Activated CD8-positive, alpha-beta memory T cell treated with anti-CD3 and anti-CD28 coated beads, Interleukin-2, amount 50 U/mL, for 4 hours (primary cell): ENCODE results near the gene DNAJA3.
A peak's percentile ranks its signal among the peaks of the same experiment; 100 is the strongest.
"Not testable (repeated sequence)": the region's sequence is repeated elsewhere in the genome, so short reads cannot be mapped to it uniquely, and the experiment has no call there.

Source experiments
- DNase-seq: peaks from one replicate; pipeline ENCODE4 v3.0.0-alpha.2; 2020

Gene DNAJA3

GRCh38 chr16:4388271-4389021, 37.2 kb upstream of the DNAJA3 start:
- DNase-seq = no peak

- no peak for DNase-seq
These were observed 36.4 kb upstream of the DNAJA3 start for GRCh38 chr16:4389051-4389955.

GRCh38 chr16:4390266-4391260, 35.1 kb upstream of the DNAJA3 start:
- no peak for DNase-seq

GRCh38 chr16:4391631-4392381, 33.9 kb upstream of the DNAJA3 start:
- no peak for DNase-seq

- DNase-seq = no peak
These were observed 33.1 kb upstream of the DNAJA3 start for GRCh38 chr16:4392382-4393239.

- no peak for DNase-seq
These were observed 32.4 kb upstream of the DNAJA3 start for GRCh38 chr16:4393240-4393600.

- not testable (repeated sequence) for DNase-seq
These were observed 31.8 kb upstream of the DNAJA3 start for GRCh38 chr16:4393850-4394249.

GRCh38 chr16:4395055-4395726, 30.5 kb upstream of the DNAJA3 start:
- no peak for DNase-seq

GRCh38 chr16:4399001-4399730, 26.5 kb upstream of the DNAJA3 start:
- DNase-seq = no peak

GRCh38 chr16:4401094-4401501, 24.6 kb upstream of the DNAJA3 start:
- DNase-seq = no peak

- DNase-seq = no peak
These were observed 24.2 kb upstream of the DNAJA3 start for GRCh38 chr16:4401510-4401909.

GRCh38 chr16:4402439-4403132, 23.1 kb upstream of the DNAJA3 start:
- peak; percentile 72 for DNase-seq

- no peak for DNase-seq
These were observed 22.3 kb upstream of the DNAJA3 start for GRCh38 chr16:4403133-4403949.

GRCh38 chr16:4404247-4404966, 21.3 kb upstream of the DNAJA3 start:
- no peak for DNase-seq

- DNase-seq = no peak
These were observed 20.5 kb upstream of the DNAJA3 start for GRCh38 chr16:4404967-4405696.

GRCh38 chr16:4407543-4408322, 17.9 kb upstream of the DNAJA3 start:
- DNase-seq = no peak
